NCI-H2227 (cell line): ENCODE data around the gene PRKCE.

Experiments
- DNase-seq: peaks from one replicate; lab custom pipeline; 2025; ENCODE audit not compliant: unreplicated experiment; lab: John Stamatoyannopoulos, UW

PRKCE gene

DNA sequence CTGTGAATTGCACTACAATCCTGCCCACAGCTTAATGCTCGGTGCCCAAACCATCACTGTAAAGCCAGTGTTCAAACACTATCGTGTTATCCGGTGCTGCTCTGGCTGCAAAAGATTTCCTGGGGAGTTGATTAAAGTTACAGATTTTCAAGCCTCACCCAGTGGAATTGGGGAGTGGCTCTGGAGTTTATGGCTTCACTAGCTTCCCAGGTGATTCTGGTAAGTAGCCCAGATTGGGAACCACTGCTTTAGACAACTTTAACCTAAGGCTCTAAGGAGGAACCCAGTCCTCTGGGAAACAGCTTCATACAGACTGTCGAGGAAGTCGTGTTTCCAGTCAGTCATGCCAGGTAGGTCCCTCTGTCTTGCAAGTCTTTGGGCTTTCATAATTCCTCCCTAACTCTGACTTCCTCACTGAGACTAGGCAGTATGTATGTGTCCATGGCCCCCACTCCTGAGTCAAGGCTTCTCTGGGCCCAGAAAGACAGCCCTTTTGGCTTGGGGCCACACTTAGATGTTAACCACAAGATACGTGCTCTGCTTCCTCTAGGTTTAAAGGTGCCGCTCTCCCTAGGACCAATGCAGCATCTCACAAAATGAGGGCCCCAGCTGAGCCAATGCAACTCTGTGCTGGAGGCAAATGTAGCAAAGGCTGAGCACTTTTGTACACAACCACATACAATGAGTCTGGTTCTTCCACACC, 299.7 kb downstream of the PRKCE start:
- no peak for DNase-seq

DNA sequence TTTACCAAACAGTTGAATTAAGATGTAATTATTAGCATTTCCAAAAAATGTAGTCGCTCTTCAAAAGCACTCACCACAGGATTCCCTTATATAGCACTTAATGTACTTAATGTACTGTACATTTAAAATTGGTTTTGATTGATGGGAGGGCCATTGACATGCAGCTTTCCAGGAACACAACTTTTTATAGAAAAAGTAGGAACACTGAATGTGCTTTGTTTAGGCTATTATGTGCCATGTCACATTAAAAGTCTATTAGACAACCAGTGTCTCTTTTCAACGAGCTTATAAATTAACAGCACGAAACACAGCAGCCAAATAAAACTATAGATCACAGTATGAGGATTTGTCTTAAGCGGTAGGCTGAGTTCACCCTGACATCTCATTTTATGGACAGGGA, 301.1 kb downstream of the PRKCE start:
- no peak for DNase-seq

DNA sequence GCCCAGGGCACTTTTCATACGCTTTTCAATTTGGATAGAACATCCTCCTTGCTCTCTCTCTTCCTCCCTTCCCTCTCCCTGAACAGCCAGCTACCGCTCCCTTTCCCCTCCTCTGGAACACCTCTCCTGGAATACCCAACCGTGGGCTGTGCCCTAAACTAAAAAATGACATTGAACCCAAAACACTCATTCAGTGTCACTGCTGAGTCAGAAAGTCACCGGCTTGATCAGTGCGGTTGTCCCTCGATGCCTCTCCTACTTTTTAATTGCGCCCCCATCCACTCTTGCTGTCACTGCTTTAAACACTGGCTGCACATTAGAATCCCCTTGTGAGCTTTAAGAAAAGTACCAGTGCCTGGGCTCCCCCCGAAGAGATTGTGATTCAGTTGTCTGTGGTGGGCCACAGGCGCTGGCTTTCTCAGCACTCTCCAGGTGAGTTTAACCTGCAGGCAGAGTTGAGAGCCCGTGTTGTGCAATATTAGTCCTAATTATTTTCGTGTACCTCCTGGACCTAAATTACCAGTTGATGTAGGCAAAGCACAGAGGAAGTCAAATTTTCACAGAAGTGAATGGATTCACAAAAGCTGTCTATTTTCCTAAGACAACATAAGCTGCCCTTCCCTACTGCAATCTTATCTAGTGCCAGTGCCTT, 302.0 kb downstream of the PRKCE start:
- DNase-seq = no peak

DNA sequence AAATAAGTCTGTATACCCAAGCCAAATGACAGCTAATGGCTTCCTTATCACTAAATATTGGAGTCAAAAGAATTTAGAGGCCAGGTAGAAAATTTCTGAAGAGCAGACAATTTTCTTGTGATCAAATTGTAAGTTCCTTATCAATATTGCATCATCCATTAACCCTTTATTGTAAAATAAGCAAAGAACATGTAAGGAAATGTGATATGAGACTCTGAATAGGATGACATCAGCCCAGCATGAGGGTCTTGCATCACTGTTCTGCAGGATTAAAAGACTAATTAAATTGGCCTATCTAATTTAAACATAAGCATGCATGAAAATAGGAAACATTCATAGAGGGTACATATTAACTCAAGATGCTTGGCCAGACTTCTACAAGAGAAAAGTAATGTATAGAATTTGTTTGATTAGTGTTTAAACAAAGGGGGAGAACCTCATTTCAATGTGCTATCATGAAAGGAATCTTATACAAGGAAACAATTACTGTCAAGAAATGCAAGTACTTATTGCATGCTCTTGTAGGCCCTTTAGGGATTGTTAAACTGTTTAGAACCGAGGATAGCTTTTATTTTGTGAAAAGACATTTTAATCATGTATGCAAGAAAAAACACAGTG, 302.9 kb downstream of the PRKCE start:
- DNase-seq = no peak

DNA sequence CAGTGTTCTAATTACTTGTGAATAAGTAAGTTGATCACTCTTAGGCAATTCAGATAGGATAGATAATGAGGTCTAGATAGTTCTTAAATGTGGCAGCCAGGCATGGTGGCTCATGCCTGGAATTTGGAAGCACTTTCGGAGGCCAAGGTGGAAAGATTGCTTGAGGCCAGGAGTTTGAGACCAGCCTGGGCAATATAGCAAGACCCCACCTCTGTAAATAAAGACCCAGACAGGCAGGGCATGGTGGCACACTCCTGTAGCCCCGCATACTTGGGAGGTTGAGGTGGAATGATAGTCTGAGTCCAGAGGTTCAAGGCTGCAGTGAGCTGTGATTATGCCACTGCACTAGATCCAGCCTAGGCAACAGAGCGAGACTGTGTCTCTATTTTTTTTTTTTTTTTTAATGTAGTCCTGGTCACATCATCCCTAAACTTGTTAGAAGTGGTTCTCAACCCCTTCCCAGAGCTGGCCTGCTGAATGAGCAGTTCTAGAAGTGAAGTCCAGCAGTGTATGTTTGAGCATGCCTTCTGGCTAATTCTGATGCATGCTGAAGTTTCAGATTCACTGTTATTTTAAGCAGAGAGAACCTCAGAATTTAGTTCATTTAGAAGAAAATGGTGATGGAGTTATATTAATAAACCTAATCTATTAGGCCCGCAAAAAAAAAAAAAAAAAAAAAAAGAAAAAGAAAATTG, 306.2 kb downstream of the PRKCE start:
- no peak for DNase-seq

DNA sequence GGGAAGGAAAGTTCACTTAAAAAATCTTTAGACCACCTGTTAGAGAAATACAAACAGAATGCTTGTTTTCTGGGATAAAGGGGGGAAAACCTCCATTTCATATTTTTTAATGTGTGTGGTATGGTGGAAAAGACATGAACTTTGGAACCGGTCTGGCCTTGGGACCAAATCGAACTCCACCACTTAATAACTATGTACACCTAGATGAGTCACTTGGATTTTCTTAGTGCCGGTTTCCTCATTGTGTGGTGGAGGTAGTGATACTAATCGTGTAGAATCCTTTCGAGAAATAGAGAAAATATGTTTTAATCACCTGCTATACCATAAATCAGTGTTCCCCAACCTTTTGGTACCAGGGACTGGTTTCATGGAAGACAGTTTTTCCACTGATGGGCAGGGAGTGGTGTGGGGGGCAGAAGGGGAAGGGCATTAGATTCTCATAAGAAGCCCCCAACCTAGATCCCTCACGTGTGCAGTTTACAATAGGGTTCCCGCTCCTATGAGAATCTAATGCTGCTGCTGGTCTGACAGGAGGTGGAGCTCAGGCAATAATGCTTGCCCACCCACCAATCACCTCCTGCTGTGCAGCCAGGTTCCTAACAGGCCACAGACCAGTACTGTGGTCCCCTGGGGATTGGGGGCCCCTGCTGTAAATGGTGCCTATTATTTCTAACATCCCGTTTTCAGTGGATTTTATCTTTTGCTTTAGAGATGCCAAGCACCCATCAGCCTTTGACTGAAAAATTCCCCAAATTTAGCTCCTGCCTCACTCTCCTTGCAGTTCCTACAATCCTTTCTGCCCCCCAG, 308.8 kb downstream of the PRKCE start:
- DNase-seq = no peak

DNA sequence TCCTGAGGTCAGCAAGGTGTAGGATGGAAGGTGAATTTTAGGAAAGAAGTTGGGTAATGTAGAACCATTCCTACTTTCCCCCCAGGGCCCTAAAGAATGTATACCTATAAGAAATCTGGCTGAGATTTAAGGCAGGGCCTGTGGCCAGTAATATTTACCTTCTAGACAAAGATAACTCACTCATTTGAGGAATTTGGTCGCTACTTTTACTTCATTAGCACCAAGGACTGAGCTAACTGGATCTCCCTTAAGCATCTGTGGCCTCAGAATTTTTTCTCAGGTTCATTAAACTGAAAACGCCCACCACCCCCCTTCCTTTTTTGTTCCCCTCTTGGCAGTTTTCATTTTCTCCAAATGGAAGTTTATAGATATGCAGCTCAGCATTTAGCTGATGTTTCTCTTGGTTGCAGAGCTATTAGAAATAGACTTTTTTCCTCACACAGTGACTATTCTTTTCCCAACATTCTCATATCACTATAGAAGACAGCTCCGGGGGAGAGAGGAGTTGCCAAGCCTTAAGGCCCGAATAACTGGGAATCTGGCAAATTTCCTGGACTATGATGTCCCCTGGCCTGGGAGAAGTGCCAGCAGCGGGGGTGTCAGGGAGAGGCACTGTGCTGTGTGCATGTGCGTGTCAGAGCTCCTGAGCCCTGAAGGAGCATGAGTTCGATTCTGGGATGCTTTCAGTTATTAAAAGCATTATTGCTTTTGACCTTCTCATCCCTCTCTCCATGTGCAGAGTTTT, 310.9 kb downstream of the PRKCE start:
- DNase-seq = no peak

DNA sequence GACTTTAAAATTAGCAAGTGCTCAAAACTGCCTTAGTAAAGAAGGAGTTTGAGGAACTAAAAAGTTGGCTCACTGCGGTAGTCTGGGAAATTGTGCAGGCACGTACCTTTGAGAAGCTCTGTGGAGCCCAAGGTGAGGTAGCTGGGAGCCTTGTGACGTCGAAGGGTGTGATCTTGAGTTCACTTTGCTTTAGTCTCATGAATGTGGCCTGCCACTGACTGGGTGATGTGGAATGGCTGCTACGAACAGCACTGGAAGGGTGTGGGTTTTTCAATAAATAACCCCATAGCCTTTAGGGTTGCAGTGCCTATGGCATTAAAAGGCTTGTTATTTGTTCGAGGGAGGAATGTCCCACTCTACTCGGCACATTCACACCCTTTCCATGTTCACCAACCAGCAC, 312.3 kb downstream of the PRKCE start:
- no peak for DNase-seq

DNA sequence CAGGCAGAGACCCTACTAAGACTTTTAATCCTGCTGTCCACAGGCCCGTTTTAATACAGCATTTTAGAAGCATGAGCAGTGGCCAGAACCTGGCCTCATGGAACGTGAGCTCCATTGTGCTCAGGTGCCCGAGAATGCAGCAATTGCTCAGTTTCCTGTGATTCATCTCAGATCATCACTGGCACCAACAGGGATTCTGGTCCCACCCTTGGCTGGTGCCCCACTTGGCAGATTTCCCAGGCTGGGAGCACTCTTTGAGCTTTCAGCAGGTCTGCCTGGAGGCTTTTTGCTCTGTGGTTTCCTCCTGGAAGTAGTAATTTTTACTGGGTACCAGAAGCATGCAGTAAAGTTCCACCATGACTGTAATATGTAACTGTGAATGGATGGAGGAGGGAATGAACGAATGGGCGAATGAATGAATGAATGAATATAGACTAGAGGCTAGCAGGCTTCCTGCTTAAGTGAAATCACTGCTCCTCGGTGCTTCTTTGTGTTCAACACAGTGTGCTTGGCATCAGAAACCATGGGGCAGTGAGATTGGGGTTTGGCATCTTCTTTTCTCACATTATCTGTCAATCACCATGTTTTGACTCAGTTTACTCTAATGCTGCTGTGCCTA, 312.9 kb downstream of the PRKCE start:
- no peak for DNase-seq

DNA sequence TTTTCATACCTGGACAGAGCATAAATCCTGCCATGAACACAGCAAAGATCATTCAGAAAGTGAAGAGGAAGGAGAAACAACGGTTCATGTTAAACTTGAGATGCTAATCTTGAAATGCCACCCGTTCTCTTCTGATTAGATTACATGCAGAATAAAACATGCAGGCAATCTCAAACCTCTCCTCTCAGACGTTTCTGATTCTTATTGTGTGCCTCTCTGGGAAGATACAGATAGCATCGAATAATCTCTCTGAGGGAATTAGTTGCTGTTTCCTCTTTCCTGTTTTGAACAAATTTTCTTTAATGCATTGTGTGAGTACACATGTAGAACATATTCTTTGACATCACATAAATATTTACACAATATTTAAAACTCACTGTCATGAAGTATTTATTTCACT, 313.4 kb downstream of the PRKCE start:
- no peak for DNase-seq

DNA sequence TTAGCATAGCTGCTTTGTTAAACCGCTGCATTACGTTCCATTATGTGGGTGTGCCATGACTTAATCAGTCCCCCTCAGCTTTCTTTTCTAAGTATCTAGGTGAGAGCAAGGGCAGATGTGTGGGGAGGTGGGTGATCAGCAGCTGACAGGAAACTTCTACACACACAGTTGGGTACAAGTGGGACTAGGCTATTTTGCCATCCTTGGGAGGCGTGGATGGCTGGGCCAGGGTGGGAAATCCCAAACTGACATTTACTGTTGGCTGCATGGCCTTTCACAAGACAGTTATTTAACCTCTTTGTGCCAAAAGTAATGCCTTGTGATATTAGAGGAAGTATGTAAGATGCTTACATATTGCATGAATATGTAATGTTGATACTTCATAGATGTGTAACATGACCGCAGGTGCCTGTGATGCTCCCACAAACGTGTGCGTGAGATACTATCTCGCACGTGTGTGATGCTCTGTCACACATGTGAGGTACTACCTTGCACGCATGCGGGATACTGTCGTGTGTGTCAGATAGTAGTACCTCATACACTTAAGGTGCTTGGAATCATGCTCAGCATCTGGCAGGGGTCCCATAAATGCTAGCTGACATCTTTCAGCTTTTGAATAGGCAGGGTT, 314.5 kb downstream of the PRKCE start:
- no peak for DNase-seq

DNA sequence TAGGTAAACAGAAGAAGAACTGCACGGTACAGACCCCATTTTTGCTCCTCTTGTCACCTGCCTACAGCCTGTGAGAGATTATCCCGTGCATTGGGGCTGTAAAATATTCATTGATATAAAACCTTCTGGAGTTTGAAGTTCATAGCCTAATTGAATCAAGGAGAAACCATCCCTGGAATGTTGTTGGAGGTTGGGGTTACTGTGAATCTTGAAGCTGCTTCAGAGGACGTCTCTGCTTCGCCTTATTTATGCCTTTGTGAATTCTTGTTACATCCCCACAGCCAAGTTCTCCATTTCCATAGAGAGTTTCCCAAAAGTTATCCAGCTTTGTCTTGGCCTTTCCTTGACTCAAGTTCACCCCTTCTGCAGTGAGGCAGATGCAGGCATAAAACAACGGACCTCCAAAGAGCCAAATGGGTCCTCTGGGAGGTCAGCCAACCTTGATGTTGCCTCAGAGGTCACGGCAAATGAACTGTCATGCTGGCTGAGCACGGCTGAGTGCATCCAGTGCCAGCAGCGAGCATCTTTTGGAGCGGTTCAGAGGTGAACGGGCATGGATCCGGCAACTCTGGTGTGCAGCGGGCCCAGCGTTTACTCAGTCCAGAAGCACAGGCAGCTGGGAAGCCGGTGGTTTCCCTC, 317.6 kb downstream of the PRKCE start:
- no peak for DNase-seq

DNA sequence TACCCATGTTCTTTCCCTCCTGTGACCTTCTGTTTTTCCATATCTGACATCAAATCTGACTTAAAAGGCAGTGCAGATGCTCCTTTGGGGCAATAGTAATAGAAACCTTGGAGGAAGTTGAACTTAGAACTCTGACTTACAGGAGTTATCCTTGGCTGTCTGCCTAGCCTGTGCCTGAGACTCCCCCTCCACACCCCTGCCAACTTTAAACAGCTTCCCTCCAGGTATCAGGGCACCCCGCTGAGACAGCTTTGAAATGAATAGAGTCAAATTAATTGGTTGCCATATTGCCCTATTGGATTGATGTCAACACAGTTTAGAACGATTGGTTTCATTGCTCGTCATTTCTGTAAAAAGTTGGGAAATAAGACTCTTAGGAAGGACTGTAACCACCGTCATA, 322.0 kb downstream of the PRKCE start:
- no peak for DNase-seq

DNA sequence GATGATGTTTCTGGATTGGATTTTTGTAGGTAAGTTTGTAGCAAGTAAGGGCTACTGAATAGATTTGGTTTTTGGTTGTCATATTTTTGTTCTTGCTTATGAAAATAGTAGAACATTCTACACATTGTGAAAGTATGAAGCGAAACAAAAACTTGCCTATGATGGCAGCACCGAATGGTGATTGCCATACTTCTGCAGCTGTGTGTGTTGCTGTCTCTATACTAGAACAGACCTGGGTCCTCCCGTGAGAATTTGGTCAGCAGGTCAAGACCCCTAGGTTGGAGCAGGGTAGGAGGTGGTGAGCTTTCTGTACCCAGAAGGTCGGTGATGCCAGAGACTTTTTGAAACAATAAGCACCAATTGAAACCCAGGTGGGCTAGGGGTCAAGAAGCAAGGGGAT, 322.6 kb downstream of the PRKCE start:
- no peak for DNase-seq

DNA sequence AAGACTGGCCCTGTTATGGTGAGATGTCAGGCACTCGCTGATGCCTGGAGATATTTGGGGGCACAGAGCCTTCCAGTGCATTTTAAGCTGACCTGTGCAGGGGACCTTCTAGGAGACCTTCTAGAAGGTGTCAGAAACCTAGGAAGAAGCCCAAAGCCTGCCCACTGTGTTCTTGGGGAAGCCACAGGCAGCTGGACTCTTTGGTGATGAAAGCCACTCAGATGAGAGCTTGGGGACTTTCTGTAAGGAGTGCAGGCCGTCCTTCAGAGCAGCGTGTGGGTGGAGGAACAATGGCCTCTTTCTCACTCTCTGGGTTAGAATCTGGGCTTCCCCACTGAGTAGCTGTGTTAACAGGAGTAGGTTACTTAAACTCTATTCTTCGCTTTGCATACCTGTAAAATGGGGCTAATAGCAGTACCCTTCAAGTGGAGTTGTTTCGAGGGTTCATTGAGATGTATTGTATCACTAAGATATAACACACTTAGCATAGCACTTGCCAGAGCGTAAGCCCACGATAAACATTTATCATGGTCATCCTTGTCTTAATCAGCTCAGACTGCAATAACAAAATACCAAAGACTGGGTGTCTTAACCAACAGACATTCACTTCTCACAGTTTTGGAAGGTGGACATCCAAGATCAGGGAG, 323.4 kb downstream of the PRKCE start:
- DNase-seq = no peak

DNA sequence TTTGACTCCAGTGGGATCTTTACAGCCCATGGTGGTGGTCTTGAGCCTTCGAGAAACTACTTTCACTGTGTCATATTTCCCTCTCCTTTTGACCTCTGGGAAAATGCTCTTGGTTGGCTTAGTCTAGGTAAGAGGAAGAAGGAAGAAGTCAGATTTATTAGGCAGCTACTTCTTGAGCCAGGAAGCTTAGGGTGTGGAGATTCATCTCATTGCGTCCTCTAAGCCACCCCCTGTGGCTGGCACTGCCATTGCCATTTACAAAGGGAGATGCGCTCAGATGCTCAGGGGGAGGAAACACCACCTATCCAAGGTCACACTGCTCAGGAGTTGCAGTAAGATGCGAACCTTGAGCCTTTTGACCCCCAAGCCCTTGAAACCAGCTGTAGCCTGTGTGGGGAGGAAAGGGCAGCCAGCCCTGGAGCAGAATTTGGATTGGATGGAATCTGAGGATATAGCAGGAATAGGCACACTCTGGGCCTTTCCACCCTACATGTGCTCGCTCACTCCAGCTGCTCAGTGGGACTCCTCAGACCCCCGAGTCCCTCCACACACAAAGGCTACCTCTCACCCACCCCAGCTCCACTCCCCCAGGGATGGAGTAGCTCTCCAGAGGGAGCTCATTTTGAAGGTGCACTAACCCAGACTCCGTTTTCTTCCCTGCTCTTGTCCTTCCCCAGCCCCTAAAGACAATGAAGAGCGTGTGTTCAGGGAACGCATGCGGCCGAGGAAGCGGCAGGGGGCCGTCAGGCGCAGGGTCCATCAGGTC, 324.5 kb downstream of the PRKCE start:
- DNase-seq = no peak

DNA sequence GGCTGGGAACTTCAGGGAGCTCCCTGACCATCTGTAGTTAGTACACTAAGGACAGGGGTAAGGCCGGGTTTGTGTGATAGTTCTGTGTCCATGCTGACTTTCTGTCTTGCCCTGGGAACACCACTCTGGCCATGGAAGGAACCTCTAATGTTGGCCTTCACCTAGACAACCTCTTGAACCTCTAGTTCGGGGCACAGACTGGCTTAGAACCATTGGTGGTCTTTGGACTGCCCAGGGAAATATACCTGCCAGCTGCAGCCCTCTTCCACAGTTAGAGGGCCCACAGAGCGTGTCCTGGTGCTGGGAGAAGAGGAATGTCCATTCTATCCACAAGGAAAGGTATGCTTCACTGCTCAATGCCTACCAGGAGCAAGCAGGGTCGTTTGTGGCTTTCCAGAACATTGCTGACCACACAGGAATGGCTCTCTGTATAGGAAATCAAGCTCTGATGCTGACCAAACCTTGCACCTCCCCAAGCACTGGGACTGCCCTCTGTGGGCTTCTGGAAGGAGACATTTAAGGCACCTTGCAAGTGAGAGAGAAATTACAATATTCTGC, 326.9 kb downstream of the PRKCE start:
- DNase-seq = no peak

DNA sequence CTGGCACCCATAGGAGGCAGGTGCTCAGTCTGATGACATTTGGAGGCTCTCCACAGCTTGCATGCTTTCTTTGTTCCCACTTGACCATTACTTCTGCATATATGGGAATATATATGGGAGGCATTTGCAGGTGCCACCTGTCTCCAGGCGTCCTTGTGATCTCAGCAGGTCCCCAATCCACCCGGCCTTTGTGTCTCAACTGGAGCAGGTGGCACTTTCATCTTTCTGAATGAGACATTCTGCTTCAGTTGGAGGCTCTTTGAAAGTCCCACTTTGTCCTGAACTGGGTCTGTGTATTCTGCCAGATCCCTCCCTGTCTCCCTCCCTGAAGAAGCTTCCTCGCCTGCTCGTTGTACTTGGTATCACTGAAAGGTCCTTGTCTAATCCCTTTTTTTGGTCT, 327.6 kb downstream of the PRKCE start:
- no peak for DNase-seq
